T-helper 2 cell treated with Interferon-gamma antibody and Interleukin-4, amounts not matched to agents 5 μg/mL and 100 μg/mL, for 36 hours (primary cell): ENCODE measurements around the gene NAT8L.

Source experiments
- DNase-seq: peaks from one replicate; pipeline ENCODE4 v3.0.0; 2021; ENCODE audit warnings: low spot score
- H3K27ac Mint-ChIP-seq: one replicate; pipeline ENCODE4 v1.8.0; 2021; ENCODE audit warnings: mild to moderate bottlenecking, mixed read lengths
- H3K27me3 Mint-ChIP-seq: one replicate; pipeline ENCODE4 v1.8.0; 2021; ENCODE audit warnings: low read depth, mixed read lengths
- H3K36me3 Mint-ChIP-seq: one replicate; pipeline ENCODE4 v1.8.0; 2021; ENCODE audit warnings: low read depth, mixed read lengths
- H3K4me1 Mint-ChIP-seq: one replicate; pipeline ENCODE4 v1.8.0; 2021; ENCODE audit warnings: low read depth, mixed read lengths
- H3K4me3 Mint-ChIP-seq: one replicate; pipeline ENCODE4 v1.8.0; 2022; ENCODE audit warnings: mild to moderate bottlenecking, moderate library complexity, mixed read lengths
- H3K9me3 Mint-ChIP-seq: one replicate; pipeline ENCODE4 v1.8.0; 2021; ENCODE audit warnings: mixed read lengths

Gene NAT8L

DNA sequence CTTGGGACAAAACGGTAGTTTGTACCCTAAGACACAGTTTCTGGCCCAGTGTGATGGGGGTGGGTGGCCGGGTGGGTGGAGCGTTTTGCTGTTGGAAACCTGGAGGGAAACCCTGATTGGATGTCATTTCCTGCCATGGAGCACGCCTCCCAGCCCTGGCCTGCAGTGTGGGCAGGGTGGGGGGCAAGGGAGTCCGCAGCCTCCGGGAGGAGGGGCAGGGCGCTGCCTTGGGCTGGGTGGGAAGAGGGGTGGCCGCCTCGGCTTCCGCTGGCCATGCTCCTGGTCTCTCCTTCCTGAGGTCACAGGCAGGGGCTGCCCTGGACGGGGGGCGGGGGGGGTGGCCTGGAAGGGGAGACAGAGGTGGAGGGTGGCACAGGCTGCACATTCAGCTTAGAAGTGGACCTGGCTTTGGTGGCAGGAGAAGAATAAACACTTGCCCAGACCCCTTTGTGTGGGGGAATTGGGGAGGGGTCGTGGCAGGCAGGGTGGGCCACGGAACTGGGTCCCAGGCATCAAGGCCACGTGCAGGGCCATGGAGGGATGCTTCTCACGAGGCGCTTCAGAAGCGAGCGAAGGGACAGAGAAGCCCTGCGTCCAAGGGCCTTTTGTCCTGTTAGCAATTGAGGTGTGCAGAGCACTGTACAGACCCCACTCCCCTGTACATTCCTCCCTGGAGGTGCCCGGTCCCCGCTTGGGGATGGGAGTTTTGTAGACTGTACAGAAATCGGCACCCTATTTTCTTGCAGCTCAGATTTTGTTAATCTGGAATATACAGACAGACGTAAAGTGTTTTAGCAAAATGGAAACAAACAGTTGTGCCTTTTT is 6.2 kb downstream of the NAT8L start:
- no peaks in the 10 kb centered on the region for H3K36me3 Mint-ChIP-seq
- peaks cover 6% of the 10 kb centered on the region for H3K27me3 Mint-ChIP-seq
- DNase-seq = no peak
- no peak overlapping the region for H3K27ac Mint-ChIP-seq
- no peaks in the 10 kb centered on the region for H3K9me3 Mint-ChIP-seq
- no peak overlapping the region for H3K4me3 Mint-ChIP-seq
- H3K4me1 Mint-ChIP-seq = no peaks in the 10 kb centered on the region

DNA sequence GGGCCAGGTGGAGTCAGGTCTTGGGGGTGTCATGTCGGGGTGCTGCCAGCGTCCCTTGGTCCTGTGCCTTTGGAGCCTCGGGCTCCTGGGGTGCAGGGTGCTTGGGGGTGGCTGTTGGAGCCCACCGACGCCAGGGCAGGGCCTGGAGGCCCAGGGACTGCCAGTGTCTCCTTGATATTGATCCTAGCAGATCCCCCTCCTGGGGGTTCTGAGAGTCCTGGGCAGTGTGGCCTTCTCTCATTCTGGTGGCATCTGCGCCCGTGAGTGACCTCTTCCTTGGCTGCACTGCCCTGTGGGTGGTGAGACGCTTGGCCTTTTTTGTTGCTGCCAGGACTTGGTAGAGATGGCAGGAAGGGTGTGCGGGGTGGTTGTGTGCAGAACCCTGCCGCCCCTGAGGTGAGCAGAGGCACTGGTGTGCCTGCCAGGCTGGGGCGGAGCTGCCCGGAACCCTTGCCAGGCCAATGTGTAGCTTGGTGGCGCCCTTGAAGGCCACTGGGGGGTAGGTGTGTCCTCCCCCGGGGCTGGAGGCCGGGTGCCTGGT is 7.0 kb downstream of the NAT8L start:
- no peak for DNase-seq

GRCh38 chr4:2066571-2067445 is 7.7 kb downstream of the NAT8L start:
- H3K9me3 Mint-ChIP-seq = no peaks in the 10 kb centered on the region
- H3K4me1 Mint-ChIP-seq = no peaks in the 10 kb centered on the region
- peaks cover under 1% of the 10 kb centered on the region for H3K27me3 Mint-ChIP-seq
- no peaks in the 10 kb centered on the region for H3K36me3 Mint-ChIP-seq
- no peak for DNase-seq
- H3K4me3 Mint-ChIP-seq = no peak overlapping the region
- H3K27ac Mint-ChIP-seq = no peak overlapping the region

More for the DNA sequence above, 7.0 kb downstream of the NAT8L start:
- peaks cover 6% of the 10 kb centered on the region for H3K27me3 Mint-ChIP-seq
- H3K4me1 Mint-ChIP-seq = no peaks in the 10 kb centered on the region
- no peaks in the 10 kb centered on the region for H3K9me3 Mint-ChIP-seq
- no peak overlapping the region for H3K27ac Mint-ChIP-seq
- no peaks in the 10 kb centered on the region for H3K36me3 Mint-ChIP-seq
- H3K4me3 Mint-ChIP-seq = no peak overlapping the region

GRCh38 chr4:2067446-2068197 is 8.5 kb downstream of the NAT8L start:
- Mint-ChIP-seq H3K4me1 (no peaks in the 10 kb centered on the region), H3K9me3 (no peaks in the 10 kb centered on the region), H3K36me3 (no peaks in the 10 kb centered on the region), H3K27me3 (no peaks in the 10 kb centered on the region), H3K4me3 (no peak overlapping the region), H3K27ac (no peak overlapping the region)
- DNase-seq = no peak

- Mint-ChIP-seq H3K27me3 (no peaks in the 10 kb centered on the region), H3K4me1 (no peaks in the 10 kb centered on the region), H3K9me3 (no peaks in the 10 kb centered on the region), H3K36me3 (no peaks in the 10 kb centered on the region), H3K4me3 (no peak overlapping the region), H3K27ac (no peak overlapping the region)
- no peak for DNase-seq
These were observed 9.0 kb downstream of the NAT8L start for GRCh38 chr4:2068198-2068470.

- Mint-ChIP-seq H3K27ac (no peak overlapping the region), H3K4me3 (no peak overlapping the region), H3K36me3 (no peaks in the 10 kb centered on the region), H3K4me1 (no peaks in the 10 kb centered on the region), H3K9me3 (no peaks in the 10 kb centered on the region), H3K27me3 (no peaks in the 10 kb centered on the region)
- no peak for DNase-seq
These were observed 9.4 kb downstream of the NAT8L start for GRCh38 chr4:2068566-2068965.

DNA sequence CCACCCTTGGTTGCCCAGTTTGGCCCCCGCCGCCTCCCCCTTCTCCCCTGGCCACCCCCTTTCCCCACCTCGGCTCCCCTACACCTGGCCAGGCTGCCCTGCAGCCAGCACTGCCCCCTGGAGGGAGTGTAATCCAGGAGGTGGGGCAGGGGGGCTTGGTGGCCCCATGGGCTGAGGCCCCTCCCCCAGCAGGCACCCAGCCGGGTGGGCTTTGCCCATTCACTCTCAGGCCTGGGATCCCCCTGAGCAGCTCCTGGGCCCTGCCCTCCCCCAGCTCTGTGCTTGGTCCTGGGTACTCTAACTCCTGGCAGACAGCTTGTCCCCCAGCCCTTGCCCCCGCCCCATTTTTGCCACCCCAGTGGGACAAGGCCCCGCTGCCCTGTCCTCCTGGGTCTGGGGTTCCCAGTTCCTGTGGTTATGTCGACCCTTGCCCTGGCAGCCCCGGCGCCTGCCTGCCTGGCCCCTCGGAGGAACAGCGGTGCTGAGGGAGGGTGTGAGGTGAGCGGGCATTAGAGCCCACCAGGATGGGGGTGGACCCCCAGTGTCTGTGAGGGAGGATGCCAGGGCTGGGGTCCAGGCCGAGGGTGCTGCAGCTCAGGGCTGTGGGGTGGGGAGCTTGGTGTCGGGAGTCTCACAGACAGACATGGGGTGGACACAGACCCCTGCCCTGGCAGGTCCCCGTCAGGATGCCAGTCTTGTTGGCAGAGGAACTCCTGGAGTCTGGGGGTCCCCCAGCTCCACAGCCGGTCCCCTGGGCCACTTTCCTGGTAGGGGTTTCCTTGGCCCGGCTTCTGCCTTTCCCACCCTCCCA is 10.2 kb downstream of the NAT8L start:
- H3K4me1 Mint-ChIP-seq = no peaks in the 10 kb centered on the region
- DNase-seq = no peak
- H3K27me3 Mint-ChIP-seq = no peaks in the 10 kb centered on the region
- no peak overlapping the region for H3K27ac Mint-ChIP-seq
- H3K9me3 Mint-ChIP-seq = no peaks in the 10 kb centered on the region
- H3K4me3 Mint-ChIP-seq = no peak overlapping the region
- no peaks in the 10 kb centered on the region for H3K36me3 Mint-ChIP-seq

DNA sequence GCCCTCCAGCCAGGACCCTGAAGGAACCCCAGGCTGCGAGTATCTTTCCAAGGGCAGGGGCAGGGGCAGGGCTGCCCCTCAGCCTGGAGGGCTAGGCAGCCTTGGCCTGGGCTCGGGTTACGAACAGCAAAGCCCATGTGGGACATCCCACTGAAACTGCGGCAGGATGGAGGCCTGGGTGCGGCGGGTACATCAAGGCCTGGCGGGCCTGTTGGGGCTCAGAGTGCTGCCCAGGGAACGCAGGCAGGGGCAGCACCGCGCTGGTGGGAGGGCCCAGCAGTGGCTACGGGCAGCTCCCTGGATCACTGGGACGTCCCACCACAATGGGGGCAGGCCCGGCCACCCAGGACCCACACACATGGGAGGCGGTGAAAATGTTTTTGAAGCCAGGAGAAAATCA is 10.9 kb downstream of the NAT8L start:
- H3K27me3 Mint-ChIP-seq = no peaks in the 10 kb centered on the region
- H3K4me3 Mint-ChIP-seq = no peak overlapping the region
- no peak overlapping the region for H3K27ac Mint-ChIP-seq
- DNase-seq = no peak
- H3K36me3 Mint-ChIP-seq = no peaks in the 10 kb centered on the region
- H3K9me3 Mint-ChIP-seq = no peaks in the 10 kb centered on the region
- no peaks in the 10 kb centered on the region for H3K4me1 Mint-ChIP-seq

GRCh38 chr4:2070421-2071251 is 11.5 kb downstream of the NAT8L start:
- no peaks in the 10 kb centered on the region for H3K9me3 Mint-ChIP-seq
- no peak for DNase-seq
- no peaks in the 10 kb centered on the region for H3K36me3 Mint-ChIP-seq
- H3K27me3 Mint-ChIP-seq = no peaks in the 10 kb centered on the region
- H3K4me1 Mint-ChIP-seq = no peaks in the 10 kb centered on the region
- no peak overlapping the region for H3K4me3 Mint-ChIP-seq
- H3K27ac Mint-ChIP-seq = no peak overlapping the region

DNA sequence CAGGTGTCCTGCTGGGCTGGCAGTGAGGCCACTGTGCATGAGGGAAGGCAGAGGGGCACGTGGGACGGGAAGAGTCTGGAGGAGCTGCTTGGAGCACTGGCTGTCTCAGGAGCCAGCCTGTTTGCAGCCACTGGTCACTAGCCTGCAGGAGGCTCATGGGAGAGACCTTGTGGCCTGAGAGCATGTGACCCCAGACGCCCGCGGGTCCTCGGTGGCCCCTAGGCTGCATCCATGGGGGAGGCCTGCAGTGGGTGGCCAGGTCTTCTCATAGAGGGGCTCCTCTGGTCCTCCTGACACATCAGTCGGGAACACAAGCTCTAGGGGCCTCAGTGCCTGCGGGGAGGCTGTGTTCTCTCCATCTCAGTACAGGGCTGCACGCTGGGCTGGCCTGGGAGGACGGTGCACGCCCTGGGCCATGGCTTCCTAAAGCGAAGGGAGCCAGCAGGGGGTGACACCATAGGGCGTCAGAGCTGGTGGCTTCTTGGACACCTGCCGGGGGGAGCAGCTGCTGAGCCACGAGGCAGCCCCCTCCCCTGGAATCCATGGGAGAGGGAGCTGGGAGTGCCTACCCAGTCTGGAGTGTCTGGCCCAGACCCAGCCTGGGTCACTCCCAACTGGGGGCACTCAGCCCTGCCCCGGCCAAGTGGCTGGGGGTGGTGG is 12.3 kb downstream of the NAT8L start:
- Mint-ChIP-seq H3K9me3 (no peaks in the 10 kb centered on the region), H3K4me1 (no peaks in the 10 kb centered on the region), H3K4me3 (no peak overlapping the region), H3K27ac (no peak overlapping the region), H3K27me3 (no peaks in the 10 kb centered on the region), H3K36me3 (no peaks in the 10 kb centered on the region)
- DNase-seq = no peak

DNA sequence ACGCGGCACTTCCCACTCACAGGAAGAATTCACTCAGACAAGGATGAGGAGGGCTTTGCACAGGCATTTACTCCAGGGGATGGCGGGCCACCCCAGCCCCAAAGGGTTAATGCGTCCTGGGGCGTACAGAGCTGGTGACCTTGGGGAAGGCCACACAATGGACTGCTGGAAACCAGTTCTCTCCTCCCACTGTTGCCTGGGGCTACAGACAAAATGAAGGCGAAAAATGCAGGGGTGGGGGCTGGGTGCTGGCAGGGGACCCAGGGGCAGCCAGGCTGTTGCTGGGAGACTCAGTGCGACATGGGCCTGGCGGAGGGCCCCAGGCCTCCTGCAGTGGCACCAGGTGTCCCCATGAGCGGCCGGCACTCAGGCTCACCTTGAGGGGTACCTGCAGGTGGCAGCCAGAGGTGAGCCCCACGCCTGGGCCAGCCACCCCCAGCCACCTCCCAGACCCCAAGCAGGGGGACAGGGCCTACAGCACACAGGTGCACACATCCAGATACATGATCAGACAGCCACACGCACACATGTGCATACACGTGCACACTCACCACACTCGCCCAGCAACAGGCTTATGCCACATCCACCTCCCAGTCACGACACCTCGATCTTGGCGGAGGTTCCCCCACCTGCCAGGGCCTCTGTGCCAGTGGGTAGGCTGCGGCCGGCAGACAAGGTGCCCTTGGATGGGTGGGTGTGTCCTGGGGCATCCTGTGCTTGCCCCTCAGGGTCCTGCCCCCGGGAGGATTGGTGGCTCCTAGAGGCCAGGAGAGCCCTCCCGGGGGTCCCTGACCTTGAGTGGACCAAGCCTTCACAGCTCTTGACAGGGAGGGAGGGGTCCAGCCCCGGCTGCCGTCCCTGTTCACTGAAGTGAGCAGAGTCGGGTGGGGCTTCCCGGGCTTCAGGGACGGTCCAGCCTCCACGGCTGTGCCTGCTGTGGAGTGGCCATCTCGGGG is 13.1 kb downstream of the NAT8L start:
- no peak overlapping the region for H3K4me3 Mint-ChIP-seq
- H3K27me3 Mint-ChIP-seq = no peaks in the 10 kb centered on the region
- H3K36me3 Mint-ChIP-seq = no peaks in the 10 kb centered on the region
- no peaks in the 10 kb centered on the region for H3K9me3 Mint-ChIP-seq
- no peaks in the 10 kb centered on the region for H3K4me1 Mint-ChIP-seq
- H3K27ac Mint-ChIP-seq = no peak overlapping the region
- no peak for DNase-seq
